ENCODE data around the gene MAT2A. TPM values are rescaled to one million over a fixed set of nuclear protein-coding genes. Genes with fewer than 3 reads are reported as not detected.

The MAT2A gene
- total and polyA plus RNA-seq, 9 of the 15 experiments (the other 6 are each of a cell fraction or from before 2014, with no cell fraction given): 130 to 1,027 (median 240) TPM

DNA sequence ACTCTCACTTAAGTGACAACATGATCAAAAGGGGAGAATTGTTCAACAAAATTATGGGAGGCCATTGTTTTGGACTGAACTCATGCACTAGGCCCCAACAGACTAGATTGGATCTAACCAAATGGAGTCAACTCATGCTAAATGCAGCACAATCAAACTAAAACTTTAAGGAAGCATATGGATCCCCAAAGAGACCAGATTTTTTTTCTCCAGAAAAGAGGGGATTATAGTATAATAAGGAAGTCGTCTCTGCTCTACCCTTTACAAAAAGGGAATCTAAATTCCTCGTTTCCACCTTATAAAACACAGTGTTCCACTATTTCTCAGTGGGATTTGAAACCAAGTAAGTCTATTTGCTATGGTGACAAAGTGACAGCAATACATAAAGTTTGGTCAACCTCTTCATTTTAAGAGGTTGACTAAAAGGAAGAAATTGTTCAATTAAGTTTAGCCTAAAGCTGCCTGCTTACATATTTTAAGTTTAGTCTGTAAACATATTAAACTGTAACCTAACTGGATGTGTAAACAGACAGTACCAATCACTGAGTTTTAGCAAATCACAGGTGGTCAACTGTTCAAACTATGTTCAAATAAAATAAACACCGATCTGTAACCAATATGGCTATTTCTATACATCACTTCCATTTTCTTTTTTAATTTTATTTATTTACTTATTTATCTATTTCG lies 40.9 kb upstream of the MAT2A start (continued):
- TF ChIP-seq, protein P1, sequence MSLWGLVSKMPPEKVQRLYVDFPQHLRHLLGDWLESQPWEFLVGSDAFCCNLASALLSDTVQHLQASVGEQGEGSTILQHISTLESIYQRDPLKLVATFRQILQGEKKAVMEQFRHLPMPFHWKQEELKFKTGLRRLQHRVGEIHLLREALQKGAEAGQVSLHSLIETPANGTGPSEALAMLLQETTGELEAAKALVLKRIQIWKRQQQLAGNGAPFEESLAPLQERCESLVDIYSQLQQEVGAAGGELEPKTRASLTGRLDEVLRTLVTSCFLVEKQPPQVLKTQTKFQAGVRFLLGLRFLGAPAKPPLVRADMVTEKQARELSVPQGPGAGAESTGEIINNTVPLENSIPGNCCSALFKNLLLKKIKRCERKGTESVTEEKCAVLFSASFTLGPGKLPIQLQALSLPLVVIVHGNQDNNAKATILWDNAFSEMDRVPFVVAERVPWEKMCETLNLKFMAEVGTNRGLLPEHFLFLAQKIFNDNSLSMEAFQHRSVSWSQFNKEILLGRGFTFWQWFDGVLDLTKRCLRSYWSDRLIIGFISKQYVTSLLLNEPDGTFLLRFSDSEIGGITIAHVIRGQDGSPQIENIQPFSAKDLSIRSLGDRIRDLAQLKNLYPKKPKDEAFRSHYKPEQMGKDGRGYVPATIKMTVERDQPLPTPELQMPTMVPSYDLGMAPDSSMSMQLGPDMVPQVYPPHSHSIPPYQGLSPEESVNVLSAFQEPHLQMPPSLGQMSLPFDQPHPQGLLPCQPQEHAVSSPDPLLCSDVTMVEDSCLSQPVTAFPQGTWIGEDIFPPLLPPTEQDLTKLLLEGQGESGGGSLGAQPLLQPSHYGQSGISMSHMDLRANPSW (CRISPR knock-in tag; IDR thresholded peaks at IDR 0.05): no peak
- no peak for TF ChIP-seq NR2F6 (CRISPR knock-in tag; IDR thresholded peaks at IDR 0.05)
- no peak for TF ChIP-seq TGIF2 (CRISPR knock-in tag; IDR thresholded peaks at IDR 0.05)
- no peak for TF ChIP-seq C11orf30 (IDR thresholded peaks at IDR 0.05; ENCODE audit: low read depth)
- TF ChIP-seq MXI1 (IDR thresholded peaks at IDR 0.05; ENCODE audit: low read depth, low read length): no peak
- no peak for TF ChIP-seq CEBPB (tag; IDR thresholded peaks at IDR 0.05)
- no peak for TF ChIP-seq ZC3H8 (IDR thresholded peaks at IDR 0.05)
- TF ChIP-seq SUPT5H (IDR thresholded peaks at IDR 0.05): no peak
- TF ChIP-seq GABPA (tag; conservative IDR thresholded peaks at IDR 0.05; ENCODE audit: low read depth): no peak
- TF ChIP-seq SRSF7 (optimal IDR thresholded peaks at IDR 0.05; ENCODE audit: low read depth, low read length): no peak
- TF ChIP-seq NFE2 (IDR thresholded peaks at IDR 0.05; ENCODE audit: low read depth): no peak
- TF ChIP-seq DPF2 (IDR thresholded peaks at IDR 0.05): no peak
- TF ChIP-seq BDP1 (IDR thresholded peaks at IDR 0.05; ENCODE audit: insufficient read depth, insufficient read length): no peak
- no peak for TF ChIP-seq EP300 (IDR thresholded peaks at IDR 0.05; ENCODE audit: low read length)
- TF ChIP-seq, protein P2, sequence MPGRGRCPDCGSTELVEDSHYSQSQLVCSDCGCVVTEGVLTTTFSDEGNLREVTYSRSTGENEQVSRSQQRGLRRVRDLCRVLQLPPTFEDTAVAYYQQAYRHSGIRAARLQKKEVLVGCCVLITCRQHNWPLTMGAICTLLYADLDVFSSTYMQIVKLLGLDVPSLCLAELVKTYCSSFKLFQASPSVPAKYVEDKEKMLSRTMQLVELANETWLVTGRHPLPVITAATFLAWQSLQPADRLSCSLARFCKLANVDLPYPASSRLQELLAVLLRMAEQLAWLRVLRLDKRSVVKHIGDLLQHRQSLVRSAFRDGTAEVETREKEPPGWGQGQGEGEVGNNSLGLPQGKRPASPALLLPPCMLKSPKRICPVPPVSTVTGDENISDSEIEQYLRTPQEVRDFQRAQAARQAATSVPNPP (IDR thresholded peaks at IDR 0.05; ENCODE audit: borderline replicate concordance, insufficient read depth, insufficient read length): no peak
- no peak for TF ChIP-seq NBN (IDR thresholded peaks at IDR 0.05; ENCODE audit: low read depth)
- TF ChIP-seq NFIX (CRISPR knock-in tag; IDR thresholded peaks at IDR 0.05; ENCODE audit: low read depth): peak; percentile 51; the same call in 1 of the 2 replicates
- TF ChIP-seq, protein P3, sequence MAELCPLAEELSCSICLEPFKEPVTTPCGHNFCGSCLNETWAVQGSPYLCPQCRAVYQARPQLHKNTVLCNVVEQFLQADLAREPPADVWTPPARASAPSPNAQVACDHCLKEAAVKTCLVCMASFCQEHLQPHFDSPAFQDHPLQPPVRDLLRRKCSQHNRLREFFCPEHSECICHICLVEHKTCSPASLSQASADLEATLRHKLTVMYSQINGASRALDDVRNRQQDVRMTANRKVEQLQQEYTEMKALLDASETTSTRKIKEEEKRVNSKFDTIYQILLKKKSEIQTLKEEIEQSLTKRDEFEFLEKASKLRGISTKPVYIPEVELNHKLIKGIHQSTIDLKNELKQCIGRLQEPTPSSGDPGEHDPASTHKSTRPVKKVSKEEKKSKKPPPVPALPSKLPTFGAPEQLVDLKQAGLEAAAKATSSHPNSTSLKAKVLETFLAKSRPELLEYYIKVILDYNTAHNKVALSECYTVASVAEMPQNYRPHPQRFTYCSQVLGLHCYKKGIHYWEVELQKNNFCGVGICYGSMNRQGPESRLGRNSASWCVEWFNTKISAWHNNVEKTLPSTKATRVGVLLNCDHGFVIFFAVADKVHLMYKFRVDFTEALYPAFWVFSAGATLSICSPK (IDR thresholded peaks at IDR 0.05; ENCODE audit: borderline replicate concordance): no peak
- TF ChIP-seq ELF1 (tag; IDR thresholded peaks at IDR 0.05): no peak
- no peak for TF ChIP-seq BRD4 (IDR thresholded peaks at IDR 0.05)
- no peak for TF ChIP-seq SAP30 (IDR thresholded peaks at IDR 0.05; ENCODE audit: borderline replicate concordance, insufficient read depth, low read depth, low read length, poor library complexity, severe bottlenecking)
- TF ChIP-seq GATAD2A (IDR thresholded peaks at IDR 0.05): 0 out of 2 replicates have a peak, but pooled peaks have one; percentile 30
- no peak for TF ChIP-seq ZNF184 (CRISPR knock-in tag; IDR thresholded peaks at IDR 0.05)
- no peak for TF ChIP-seq ETS2 (tag; IDR thresholded peaks at IDR 0.05; ENCODE audit: borderline replicate concordance, poor library complexity, severe bottlenecking)
- no peak for TF ChIP-seq NCOR1 (IDR thresholded peaks at IDR 0.05)
- TF ChIP-seq DMBX1 (CRISPR knock-in tag; IDR thresholded peaks at IDR 0.05; ENCODE audit: borderline replicate concordance): peak; percentile 98

Data from K562 (cell line).